ENCODE data around the gene STK25. TPM values are rescaled to one million over a fixed set of nuclear protein-coding genes. Genes with fewer than 3 reads are reported as not detected.

Gene STK25
- total and polyA plus RNA-seq, 10 of the 15 experiments (the other 5 are each of a cell fraction or from before 2014, with no cell fraction given), result 6.0 to 154 (median 89.3) TPM

DNA sequence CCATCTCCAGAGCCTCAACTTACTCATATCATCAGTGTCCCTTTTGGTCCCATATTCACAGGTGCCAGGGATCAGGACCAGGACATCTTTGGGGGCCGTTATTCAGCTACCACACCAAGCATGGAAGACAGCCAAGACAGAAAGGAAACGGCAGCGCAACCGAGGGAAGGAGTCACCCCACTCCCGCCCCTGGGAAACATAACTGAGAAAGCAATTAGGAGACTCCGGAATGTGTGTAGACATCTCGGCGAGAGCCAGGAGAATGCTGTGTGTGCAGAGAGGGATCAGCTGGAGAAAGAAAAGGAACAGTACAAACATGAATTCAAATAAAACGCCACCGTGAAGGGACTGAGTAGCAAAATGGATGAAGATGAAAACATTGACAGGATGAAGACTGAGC, 36.7 kb upstream of the STK25 start:
- RAD21 ChIA-PET (ENCODE audit: unreplicated experiment), result no interaction called here
- POLR2A ChIA-PET, result no interaction called here
- Histone ChIP-seq H3K36me3 (ENCODE audit: control insufficient read depth in 2 of 2, insufficient read depth in 2 of 2, low read length in 1 of 2) (no peaks in the 10 kb centered on the region), H3K4me3 (no peak overlapping the region), H3K79me2 (ENCODE audit: control insufficient read depth, insufficient read depth, low read length) (no peaks in the 10 kb centered on the region), H3K9ac (ENCODE audit: control insufficient read depth, insufficient read depth, low read length) (no peak overlapping the region), H3K4me1 (ENCODE audit: control insufficient read depth, insufficient read depth, low read length) (no peaks in the 10 kb centered on the region), H3K27ac (ENCODE audit: control insufficient read depth, insufficient read depth) (no peak overlapping the region), H3K27me3 (replicated peaks in 1 of 2; ENCODE audit: control insufficient read depth in 2 of 2, insufficient read depth in 2 of 2, low read length in 1 of 2) (no peaks in the 10 kb centered on the region; a peak in 2 of 4 replicates), H3K9me3 (replicated peaks; ENCODE audit: control insufficient read depth, insufficient read depth, low read length) (no peaks in the 10 kb centered on the region; the same call in 2 of the 3 replicates), H4K20me1 (ENCODE audit: control insufficient read depth, insufficient read depth) (no peaks in the 10 kb centered on the region), H3K4me2 (ENCODE audit: control insufficient read depth, insufficient read depth) (no peak overlapping the region), H2AFZ (ENCODE audit: control insufficient read depth, low read depth, low read length) (no peak overlapping the region)
- intact Hi-C loops (cut with micrococcal nuclease; ENCODE audit: unreplicated experiment), result no loop called here
- FAIRE-seq (no peak), ATAC-seq (no peak), DNase-seq (ENCODE audit: low read depth, low spot score) (no peak)
- BruUV-seq (replicated peaks), result no TSS peak
- CTCF ChIA-PET, result no interaction called here
- 73% methylated on average over 10 of the region's 10 CpGs for WGBS (ENCODE audit: insufficient coverage, insufficient replicate concordance, low lambda C conversion rate, missing lambda C conversion rate)
- TF ChIP-seq POLR2AphosphoS2 (IDR thresholded peaks at IDR 0.05; ENCODE audit: low read depth, low read length), result no peak
- TF ChIP-seq RAD21 (IDR thresholded peaks at IDR 0.05; ENCODE audit: insufficient read depth, low read depth, low read length), result no peak
- TF ChIP-seq, protein P1, sequence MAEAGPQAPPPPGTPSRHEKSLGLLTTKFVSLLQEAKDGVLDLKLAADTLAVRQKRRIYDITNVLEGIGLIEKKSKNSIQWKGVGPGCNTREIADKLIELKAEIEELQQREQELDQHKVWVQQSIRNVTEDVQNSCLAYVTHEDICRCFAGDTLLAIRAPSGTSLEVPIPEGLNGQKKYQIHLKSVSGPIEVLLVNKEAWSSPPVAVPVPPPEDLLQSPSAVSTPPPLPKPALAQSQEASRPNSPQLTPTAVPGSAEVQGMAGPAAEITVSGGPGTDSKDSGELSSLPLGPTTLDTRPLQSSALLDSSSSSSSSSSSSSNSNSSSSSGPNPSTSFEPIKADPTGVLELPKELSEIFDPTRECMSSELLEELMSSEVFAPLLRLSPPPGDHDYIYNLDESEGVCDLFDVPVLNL (IDR thresholded peaks at IDR 0.05; ENCODE audit: low read depth, low read length), result no peak
- TF ChIP-seq FOXK2 (IDR thresholded peaks at IDR 0.05), result no peak
- TF ChIP-seq RUNX3 (IDR thresholded peaks at IDR 0.05; ENCODE audit: low read length), result no peak
- TF ChIP-seq, protein P2, sequence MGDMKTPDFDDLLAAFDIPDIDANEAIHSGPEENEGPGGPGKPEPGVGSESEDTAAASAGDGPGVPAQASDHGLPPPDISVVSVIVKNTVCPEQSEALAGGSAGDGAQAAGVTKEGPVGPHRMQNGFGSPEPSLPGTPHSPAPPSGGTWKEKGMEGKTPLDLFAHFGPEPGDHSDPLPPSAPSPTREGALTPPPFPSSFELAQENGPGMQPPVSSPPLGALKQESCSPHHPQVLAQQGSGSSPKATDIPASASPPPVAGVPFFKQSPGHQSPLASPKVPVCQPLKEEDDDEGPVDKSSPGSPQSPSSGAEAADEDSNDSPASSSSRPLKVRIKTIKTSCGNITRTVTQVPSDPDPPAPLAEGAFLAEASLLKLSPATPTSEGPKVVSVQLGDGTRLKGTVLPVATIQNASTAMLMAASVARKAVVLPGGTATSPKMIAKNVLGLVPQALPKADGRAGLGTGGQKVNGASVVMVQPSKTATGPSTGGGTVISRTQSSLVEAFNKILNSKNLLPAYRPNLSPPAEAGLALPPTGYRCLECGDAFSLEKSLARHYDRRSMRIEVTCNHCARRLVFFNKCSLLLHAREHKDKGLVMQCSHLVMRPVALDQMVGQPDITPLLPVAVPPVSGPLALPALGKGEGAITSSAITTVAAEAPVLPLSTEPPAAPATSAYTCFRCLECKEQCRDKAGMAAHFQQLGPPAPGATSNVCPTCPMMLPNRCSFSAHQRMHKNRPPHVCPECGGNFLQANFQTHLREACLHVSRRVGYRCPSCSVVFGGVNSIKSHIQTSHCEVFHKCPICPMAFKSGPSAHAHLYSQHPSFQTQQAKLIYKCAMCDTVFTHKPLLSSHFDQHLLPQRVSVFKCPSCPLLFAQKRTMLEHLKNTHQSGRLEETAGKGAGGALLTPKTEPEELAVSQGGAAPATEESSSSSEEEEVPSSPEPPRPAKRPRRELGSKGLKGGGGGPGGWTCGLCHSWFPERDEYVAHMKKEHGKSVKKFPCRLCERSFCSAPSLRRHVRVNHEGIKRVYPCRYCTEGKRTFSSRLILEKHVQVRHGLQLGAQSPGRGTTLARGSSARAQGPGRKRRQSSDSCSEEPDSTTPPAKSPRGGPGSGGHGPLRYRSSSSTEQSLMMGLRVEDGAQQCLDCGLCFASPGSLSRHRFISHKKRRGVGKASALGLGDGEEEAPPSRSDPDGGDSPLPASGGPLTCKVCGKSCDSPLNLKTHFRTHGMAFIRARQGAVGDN (IDR thresholded peaks at IDR 0.05), result no peak
- TF ChIP-seq SREBF2 (IDR thresholded peaks at IDR 0.05; ENCODE audit: low read length), result no peak
- TF ChIP-seq ZZZ3 (IDR thresholded peaks at IDR 0.05; ENCODE audit: control insufficient read depth, insufficient read length, low read depth), result no peak
- no peak for TF ChIP-seq CREM (IDR thresholded peaks at IDR 0.05; ENCODE audit: low read depth)
- no peak for TF ChIP-seq NFXL1 (IDR thresholded peaks at IDR 0.05; ENCODE audit: borderline replicate concordance)
- TF ChIP-seq ZNF217 (IDR thresholded peaks at IDR 0.05), result no peak
- TF ChIP-seq ASH2L (IDR thresholded peaks at IDR 0.05; ENCODE audit: borderline replicate concordance, low read depth), result no peak
- TF ChIP-seq, protein P3, sequence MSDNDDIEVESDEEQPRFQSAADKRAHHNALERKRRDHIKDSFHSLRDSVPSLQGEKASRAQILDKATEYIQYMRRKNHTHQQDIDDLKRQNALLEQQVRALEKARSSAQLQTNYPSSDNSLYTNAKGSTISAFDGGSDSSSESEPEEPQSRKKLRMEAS (IDR thresholded peaks at IDR 0.05; ENCODE audit: low read depth, low read length), result no peak
- no peak for TF ChIP-seq SUZ12 (IDR thresholded peaks at IDR 0.05; ENCODE audit: unreplicated experiment)
- no peak for TF ChIP-seq ESRRA (IDR thresholded peaks at IDR 0.05; ENCODE audit: low read length)
- TF ChIP-seq CBFB (IDR thresholded peaks at IDR 0.05; ENCODE audit: low read depth), result no peak
- TF ChIP-seq GABPA (IDR thresholded peaks at IDR 0.05; ENCODE audit: low read depth), result no peak
- no peak for TF ChIP-seq YY1 (IDR thresholded peaks at IDR 0.05; ENCODE audit: low read depth, low read length)
- TF ChIP-seq FOS (IDR thresholded peaks at IDR 0.05; ENCODE audit: borderline replicate concordance, extremely low read depth, insufficient read length), result no peak
- SMC1A ChIA-PET (ENCODE audit: uncharacterized antibody, unreplicated experiment), result interaction anchor here (0.9 kb wide), 1 partner anchor 26 kb away, joined by 4 read pairs; no protein-coding TSS in a partner anchor
- in situ Hi-C loops (cut with MboI), result no loop called here
